HG03442 (cell line): Measurements from ENCODE around the gene KTI12.

Experiments used
- ATAC-seq: cut with Tn5 transposase; IDR thresholded peaks from one replicate; pipeline ENCODE4 v1.9.1; 2021; ENCODE audit warnings: mild to moderate bottlenecking, moderate library complexity; ENCODE audit not compliant: unreplicated experiment

KTI12 gene

DNA sequence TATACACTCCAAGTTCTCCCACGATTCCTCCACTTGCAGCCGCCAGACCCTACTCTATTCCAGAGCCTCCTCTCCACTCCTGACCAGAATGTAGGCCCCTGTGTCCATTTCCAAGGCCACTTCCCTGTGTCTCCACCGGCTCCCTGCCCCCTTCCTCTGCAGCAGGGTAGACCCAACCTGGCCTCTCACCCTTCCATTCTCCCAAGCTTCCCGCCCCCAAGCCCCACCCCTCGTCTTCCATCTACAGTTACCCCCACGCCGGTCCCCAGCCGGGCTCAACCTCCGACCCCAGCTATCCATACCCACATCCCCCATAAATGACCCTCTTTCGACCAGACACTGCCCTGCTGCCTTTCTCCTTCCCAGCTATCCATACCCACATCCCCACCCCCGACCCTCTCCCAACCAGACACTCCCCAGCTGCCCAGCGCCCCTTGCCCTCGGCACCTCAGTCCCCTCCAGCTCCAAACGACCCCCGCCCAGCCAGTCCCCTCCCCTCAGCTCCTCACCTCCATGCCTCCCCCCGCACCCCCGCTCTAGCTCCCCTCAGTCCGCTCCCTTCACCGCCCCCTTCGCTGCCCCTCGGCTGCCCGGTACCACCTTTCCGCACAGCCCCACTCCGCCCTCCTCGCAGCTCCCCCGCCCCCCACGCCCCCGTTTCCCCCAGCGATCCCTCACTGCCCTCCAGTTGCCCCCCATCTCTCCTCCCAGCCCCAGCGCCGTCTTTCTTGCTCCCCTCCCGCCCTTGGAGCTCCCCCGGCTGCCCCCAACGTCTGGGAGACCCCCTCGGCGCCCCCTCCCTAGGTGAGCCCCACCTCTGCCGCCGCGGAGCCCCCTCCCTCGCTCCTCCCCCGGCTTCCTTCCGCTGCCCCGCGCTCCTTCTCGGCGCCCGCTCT is 43.8 kb downstream of the KTI12 start:
- no peak for ATAC-seq

DNA sequence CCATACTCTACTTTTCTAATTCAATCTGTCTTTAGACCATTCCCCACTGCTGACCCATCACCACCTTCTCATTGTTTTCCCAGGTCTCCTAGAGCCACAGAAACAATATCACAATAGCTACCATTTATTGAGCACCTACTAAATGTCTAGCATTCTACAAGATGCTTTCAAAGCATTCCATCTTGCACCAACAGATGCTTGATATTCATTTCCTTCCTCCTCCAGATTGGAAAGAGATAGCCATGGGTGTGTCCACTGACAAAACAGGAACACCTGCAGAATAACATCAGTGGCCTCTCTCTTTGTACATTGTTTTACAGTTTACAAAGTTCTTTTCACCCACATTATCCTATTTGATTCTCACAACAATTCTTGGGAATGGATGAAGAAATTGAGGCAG is 45.4 kb downstream of the KTI12 start:
- ATAC-seq = no peak

GRCh38 chr1:51986718-51987117 is 46.9 kb downstream of the KTI12 start:
- no peak for ATAC-seq

GRCh38 chr1:51982161-51982560 is 51.4 kb downstream of the KTI12 start:
- no peak for ATAC-seq
